Thoracic aorta (tissue), 2 donors: ENCODE data around the gene IFT122. TPM values are rescaled to one million over a fixed set of nuclear protein-coding genes. Genes with fewer than 3 reads are reported as not detected.
A peak's percentile ranks its signal among the peaks of the same experiment; 100 is the strongest.
"Not testable (repeated sequence)": the region's sequence is repeated elsewhere in the genome, so short reads cannot be mapped to it uniquely, and the experiment has no call there.

Source experiments
- ATAC-seq: fragments of 150-250 bp; one replicate; pipeline ENCODE4 v1.8.0; 2017; ENCODE audit warnings: low read depth; ENCODE audit not compliant: insufficient number of reproducible peaks, low FRiP score
- DNase-seq: peaks from one replicate; pipeline ENCODE4 v3.0.0-alpha.2; 2020; ENCODE audit warnings: low spot score
- H3K27ac ChIP-seq, 2 donors: fragments of 200-600 bp; sonication (generic); 1 replicate in 1 of 2; 2 replicates in 1 of 2; pipeline ENCODE4 v1.5.1; 2016; ENCODE audit warnings: mild to moderate bottlenecking in 2 of 2, moderate library complexity in 2 of 2
- H3K27me3 ChIP-seq: fragments of 200-600 bp; sonication (generic); replicated peaks from 2 replicates; pipeline ENCODE4 v1.6.0; 2016; ENCODE audit warnings: mild to moderate bottlenecking; ENCODE audit not compliant: insufficient read depth
- H3K36me3 ChIP-seq: fragments of 200-600 bp; sonication (generic); one replicate; pipeline ENCODE4 v1.5.1; 2016
- H3K4me1 ChIP-seq, 2 donors: fragments of 200-600 bp; sonication (generic); 1 replicate in 1 of 2; 2 replicates in 1 of 2; pipeline versions ENCODE4 v1.5.1 to v1.6.0; 2016; ENCODE audit warnings: low read depth in 2 of 2, mild to moderate bottlenecking in 1 of 2; ENCODE audit not compliant: control insufficient read depth in 1 of 2
- H3K4me3 ChIP-seq: fragments of 200-600 bp; sonication (generic); 2 replicates; pipeline ENCODE4 v1.5.1; 2016; ENCODE audit warnings: mild to moderate bottlenecking
- H3K9me3 ChIP-seq: fragments of 200-600 bp; sonication (generic); 2 replicates; pipeline ENCODE4 v1.5.1; 2016
- total RNA-seq, 2 donors: library from RNA; depleted of rRNA; stranded (reverse); fragments of >200 nt; gene quantifications; one replicate each; pipeline versions ENCODE4 v1.1.0 to v1.2.3, GENCODE V29; 2016
- TF ChIP-seq, protein P1 (sequence below): fragments of 200-600 bp; sonication (generic); IDR thresholded peaks from one replicate; pipeline ENCODE4 v1.5.1; 2019; ENCODE audit warnings: antibody characterized with exemption

The IFT122 gene
- total RNA-seq, 2 donors from 2014 or later = 50.1 to 61.9 TPM

DNA sequence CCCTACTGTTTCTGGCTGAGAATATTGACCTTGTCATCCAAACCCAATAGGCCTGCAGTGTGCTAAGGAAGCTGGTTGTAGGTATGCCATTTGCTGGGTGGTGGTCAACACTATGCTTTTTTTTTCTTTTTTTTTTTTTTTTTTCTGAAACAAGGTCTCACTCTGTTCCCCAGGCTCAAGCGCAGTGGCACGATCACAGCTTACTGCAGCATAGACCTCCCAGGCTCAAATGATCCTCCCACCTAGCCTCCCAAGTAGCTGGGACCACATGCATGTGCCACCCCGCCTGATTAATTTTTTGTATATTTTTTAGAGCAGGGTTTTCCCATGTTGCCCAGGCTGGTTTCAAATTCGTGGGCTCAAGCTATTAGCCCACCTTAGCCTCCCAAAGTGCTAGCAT lies 52.7 kb downstream of the IFT122 start:
- DNase-seq (no peak), ATAC-seq (no peak)
- peaks cover 8 to 18% of the 10 kb centered on the region in 2 donors for H3K4me1 ChIP-seq
- H3K4me3 ChIP-seq = no peak overlapping the region
- H3K27me3 ChIP-seq = no peaks in the 10 kb centered on the region
- TF ChIP-seq, protein P1, sequence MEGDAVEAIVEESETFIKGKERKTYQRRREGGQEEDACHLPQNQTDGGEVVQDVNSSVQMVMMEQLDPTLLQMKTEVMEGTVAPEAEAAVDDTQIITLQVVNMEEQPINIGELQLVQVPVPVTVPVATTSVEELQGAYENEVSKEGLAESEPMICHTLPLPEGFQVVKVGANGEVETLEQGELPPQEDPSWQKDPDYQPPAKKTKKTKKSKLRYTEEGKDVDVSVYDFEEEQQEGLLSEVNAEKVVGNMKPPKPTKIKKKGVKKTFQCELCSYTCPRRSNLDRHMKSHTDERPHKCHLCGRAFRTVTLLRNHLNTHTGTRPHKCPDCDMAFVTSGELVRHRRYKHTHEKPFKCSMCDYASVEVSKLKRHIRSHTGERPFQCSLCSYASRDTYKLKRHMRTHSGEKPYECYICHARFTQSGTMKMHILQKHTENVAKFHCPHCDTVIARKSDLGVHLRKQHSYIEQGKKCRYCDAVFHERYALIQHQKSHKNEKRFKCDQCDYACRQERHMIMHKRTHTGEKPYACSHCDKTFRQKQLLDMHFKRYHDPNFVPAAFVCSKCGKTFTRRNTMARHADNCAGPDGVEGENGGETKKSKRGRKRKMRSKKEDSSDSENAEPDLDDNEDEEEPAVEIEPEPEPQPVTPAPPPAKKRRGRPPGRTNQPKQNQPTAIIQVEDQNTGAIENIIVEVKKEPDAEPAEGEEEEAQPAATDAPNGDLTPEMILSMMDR = no peak
- peaks cover 8% of the 10 kb centered on the region for H3K36me3 ChIP-seq
- no peak overlapping the region for H3K27ac ChIP-seq
- no peaks in the 10 kb centered on the region for H3K9me3 ChIP-seq

DNA sequence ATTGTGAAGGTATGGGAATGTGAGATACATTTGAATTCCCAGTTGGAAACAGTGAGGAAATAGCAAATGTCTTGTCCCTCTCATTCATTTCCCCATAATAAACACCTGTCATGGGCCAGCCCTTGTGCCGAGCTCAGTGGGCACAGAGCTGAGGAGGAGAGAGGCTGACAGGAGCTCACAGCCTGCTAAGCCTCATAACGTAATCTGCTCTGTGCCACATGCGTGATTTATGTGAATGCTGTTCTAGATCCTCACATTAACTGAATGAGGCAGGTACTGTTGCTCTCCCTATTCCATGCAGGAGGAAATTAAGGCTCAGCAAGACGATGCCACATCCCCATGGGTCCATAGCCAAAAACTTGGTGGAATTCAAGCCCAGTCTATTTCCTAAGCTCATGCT lies 53.2 kb downstream of the IFT122 start:
- peaks cover 5 to 13% of the 10 kb centered on the region in 2 donors for H3K4me1 ChIP-seq

DNA sequence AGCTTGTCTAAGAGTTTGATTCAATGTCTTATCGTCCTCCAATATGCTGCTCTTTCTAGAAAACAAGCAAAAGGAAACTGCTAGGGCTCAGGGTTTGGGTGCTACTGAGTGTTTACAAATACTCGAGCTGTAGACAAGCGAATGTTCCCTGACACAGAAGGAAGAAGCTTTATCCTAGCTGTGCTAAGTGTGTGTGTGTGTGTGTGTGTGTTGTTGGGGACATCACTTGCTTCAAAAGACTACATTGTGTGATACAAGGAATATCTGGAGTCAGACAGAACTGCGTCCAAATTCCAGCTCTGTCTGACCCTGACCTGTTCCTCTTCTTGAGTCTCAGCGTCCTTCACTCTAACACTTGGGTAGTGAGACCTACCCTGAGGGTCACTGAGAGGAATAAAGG lies 54.5 kb downstream of the IFT122 start:
- H3K27me3 ChIP-seq, ATAC-seq, DNase-seq, H3K36me3 ChIP-seq, H3K4me3 ChIP-seq, H3K9me3 ChIP-seq: not testable (repeated sequence)
- H3K27ac ChIP-seq = peak overlapping the region in 1 of 2 donors; percentile 60
- peaks cover 5 to 19% of the 10 kb centered on the region in 2 donors for H3K4me1 ChIP-seq

More for the DNA sequence above, 53.2 kb downstream of the IFT122 start:
- TF ChIP-seq, protein P1 = no peak
- peaks cover 8% of the 10 kb centered on the region for H3K36me3 ChIP-seq
- H3K27ac ChIP-seq = no peak overlapping the region
- no peak for ATAC-seq
- H3K27me3 ChIP-seq = no peaks in the 10 kb centered on the region
- no peak overlapping the region for H3K4me3 ChIP-seq
- DNase-seq = no peak
- H3K9me3 ChIP-seq = no peaks in the 10 kb centered on the region

DNA sequence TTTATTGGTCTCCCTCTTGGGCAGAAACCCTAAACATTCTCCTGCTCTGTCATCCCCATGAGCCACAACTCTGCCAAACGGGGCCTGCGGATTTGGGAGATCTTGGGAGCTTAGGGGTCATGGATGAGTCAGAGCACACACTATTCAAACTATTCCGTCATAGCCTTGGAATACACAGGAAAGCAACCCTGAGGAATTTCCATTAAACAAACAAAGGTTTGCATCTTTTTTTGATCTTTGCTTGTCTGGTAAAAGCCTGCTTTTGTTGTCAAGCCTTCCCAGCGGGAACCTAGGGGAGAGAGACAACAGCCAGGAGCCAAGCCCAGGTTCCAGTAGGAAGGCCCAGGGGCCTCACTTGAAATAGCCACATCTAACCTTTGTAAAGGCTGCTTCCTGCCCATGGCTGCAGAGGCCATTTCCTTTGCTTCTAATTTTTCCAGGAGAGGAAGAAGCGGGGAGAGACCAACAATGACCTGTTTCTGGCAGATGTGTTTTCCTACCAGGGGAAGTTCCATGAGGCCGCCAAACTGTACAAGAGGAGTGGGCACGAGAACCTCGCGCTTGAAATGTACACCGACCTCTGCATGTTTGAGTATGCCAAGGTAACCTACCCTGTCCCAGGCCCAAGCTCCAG lies 55.1 kb downstream of the IFT122 start:
- DNase-seq, H3K36me3 ChIP-seq, H3K27me3 ChIP-seq, H3K9me3 ChIP-seq, H3K4me3 ChIP-seq, ATAC-seq: not testable (repeated sequence)
- Histone ChIP-seq H3K27ac (peak overlapping the region in 1 of 2 donors; percentile 60), H3K4me1 (peaks cover 5 to 19% of the 10 kb centered on the region in 2 donors)

DNA sequence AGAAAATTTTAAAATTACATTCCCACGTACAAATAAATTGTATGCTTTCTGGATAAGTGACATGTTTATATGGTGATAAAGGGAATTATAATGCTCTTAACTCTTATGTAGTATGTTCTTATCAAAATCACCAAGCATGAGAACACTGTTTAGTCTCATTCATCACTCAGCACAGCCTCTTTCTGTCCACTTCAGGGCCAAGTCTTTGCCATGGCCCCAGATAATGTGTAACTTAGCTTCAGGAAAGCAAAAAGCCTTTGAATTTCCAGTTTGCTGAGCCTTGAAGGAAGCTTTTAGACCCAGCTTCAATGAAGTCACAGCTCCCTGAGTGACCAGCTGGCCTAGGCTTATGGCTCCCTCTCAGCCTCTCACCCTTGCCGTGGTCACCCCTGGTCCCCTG lies 57.9 kb downstream of the IFT122 start:
- H3K9me3 ChIP-seq, H3K27ac ChIP-seq, H3K27me3 ChIP-seq, H3K4me3 ChIP-seq, DNase-seq, H3K36me3 ChIP-seq, ATAC-seq: not testable (repeated sequence)
- H3K4me1 ChIP-seq = peaks cover 0 to 12% of the 10 kb centered on the region in 2 donors

DNA sequence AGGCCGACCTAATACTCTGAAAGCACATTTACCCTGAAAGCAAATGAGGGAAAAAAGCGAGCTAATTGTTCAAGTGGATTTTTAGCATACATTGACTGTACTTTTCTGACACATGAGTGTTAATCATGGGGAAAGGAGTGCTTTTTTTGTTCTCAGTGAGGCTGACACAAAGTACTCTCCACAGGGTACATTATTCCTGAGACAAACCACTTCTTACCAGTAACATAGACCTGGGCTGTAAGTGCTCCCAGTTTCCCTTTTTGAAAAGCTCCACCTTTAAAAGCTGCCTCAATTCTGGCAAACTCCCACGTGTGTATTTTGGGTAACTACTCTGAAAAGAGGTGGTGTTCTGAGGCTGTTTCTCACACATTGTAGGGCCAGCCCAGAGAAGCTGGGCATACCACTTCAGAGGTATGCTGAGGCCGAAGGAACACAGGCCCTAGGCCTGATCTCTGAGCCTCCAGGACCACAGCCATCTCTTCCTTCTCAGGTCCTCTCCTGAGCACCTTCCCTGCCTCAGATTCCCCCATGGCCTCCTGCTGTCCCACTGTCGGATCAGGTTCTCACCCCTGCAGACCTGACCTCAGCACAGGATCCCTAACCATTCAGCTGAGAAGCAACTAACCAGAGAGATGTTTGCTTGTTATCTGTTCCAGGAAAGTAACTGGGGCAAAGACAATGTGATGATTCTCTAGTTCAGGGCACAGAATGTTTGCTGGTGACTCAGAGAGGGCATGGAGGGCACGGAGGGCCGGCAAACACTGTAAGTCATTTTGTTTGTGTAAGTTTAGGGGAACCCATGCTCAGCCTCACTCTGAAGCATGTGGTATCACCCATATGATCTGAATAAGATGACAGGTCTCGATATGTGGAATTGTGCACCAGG lies 58.8 kb downstream of the IFT122 start:
- not testable (repeated sequence) for H3K27ac ChIP-seq, DNase-seq, H3K9me3 ChIP-seq, H3K36me3 ChIP-seq, H3K4me3 ChIP-seq, H3K27me3 ChIP-seq, ATAC-seq
- H3K4me1 ChIP-seq = peaks cover 0 to 12% of the 10 kb centered on the region in 2 donors

DNA sequence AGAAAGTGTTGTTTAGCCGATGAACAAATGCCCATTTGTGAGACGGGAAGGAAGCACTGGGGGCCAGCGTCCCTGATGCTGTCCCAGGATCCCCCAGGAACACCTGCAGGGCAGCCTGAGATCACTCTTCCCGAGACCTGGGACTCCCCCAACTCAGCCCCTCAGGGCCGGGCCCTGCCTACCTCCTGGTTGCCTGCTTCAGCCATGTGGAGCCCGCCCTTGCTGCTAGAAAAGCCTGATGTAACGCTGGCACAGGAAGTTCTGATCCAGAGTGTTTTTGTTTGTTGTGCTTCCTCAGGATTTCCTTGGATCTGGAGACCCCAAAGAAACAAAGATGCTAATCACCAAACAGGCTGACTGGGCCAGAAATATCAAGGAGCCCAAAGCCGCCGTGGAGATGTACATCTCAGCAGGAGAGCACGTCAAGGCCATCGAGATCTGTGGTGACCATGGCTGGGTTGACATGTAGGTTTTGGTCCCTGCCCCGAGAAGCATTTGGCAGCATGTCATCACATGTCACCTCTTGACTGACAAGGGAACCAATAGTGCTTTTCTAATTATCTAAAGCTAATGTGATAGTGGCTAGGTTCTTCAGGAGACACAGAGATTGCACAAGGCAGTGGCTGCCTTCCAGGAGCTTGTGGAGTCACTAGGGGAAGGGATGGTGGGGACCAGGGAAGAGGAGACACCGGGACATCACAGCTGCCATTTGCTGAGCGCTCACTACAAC lies 59.7 kb downstream of the IFT122 start:
- H3K4me3 ChIP-seq, H3K27me3 ChIP-seq, H3K9me3 ChIP-seq, DNase-seq, H3K36me3 ChIP-seq, ATAC-seq, H3K27ac ChIP-seq: not testable (repeated sequence)
- peaks cover 0 to 18% of the 10 kb centered on the region in 2 donors for H3K4me1 ChIP-seq
